IMR-90 (cell line): ENCODE results near the gene MAGI2. TPM values are rescaled to one million over a fixed set of nuclear protein-coding genes. Genes with fewer than 3 reads are reported as not detected.

Experiments
- ATAC-seq: fragments of 200-7000 bp; cut with Tn5 transposase; 2 replicates; pipeline ENCODE4 v1.9.1; 2020; ENCODE audit warnings: low read depth, mild to moderate bottlenecking, moderate library complexity
- BruUV-seq: library from RNA; stranded (reverse); fragments of 400-500 nt; replicated peaks from 2 replicates; lab custom pipeline; 2021; lab: Mats Ljungman, UMichigan
- CTCF ChIA-PET: fragments of 300-600 bp; formaldehyde crosslinking; extraction: SDS; loops from one replicate; lab custom pipeline; 2021; ENCODE audit warnings: antibody characterized with exemption; lab: Yijun Ruan, JAX
- POLR2A ChIA-PET: fragments of 300-600 bp; sonication (Branson Sonifier 250); formaldehyde crosslinking; loops from one replicate; lab custom pipeline; 2022; ENCODE audit warnings: antibody characterized with exemption; ENCODE audit not compliant: unreplicated experiment; lab: Charles Lee
- DNase-seq: peaks from one replicate; pipeline ENCODE4 v3.0.0; 2013
- H2AFZ ChIP-seq: replicated peaks from 2 replicates; pipeline ENCODE3; 2013; ENCODE audit warnings: low read length, mild to moderate bottlenecking; ENCODE audit not compliant: poor library complexity
- H2AK5ac ChIP-seq: 2 replicates; pipeline ENCODE4 v1.6.1; 2013; ENCODE audit warnings: low read depth, low read length, inconsistent platforms
- H2AK9ac ChIP-seq: replicated peaks from 2 replicates; pipeline ENCODE3; 2013; ENCODE audit warnings: mild to moderate bottlenecking, low read depth, low read length, moderate library complexity; ENCODE audit not compliant: poor library complexity
- H2BK120ac ChIP-seq: 2 replicates; pipeline ENCODE4 v1.6.1; 2013; ENCODE audit warnings: low read depth, low read length, inconsistent platforms
- H2BK15ac ChIP-seq: 3 replicates; pipeline ENCODE4 v1.6.1; 2013; ENCODE audit warnings: low read depth, low read length, inconsistent platforms
- H2BK20ac ChIP-seq: 2 replicates; pipeline ENCODE4 v1.6.1; 2013; ENCODE audit warnings: low read depth, mild to moderate bottlenecking, inconsistent platforms, low read length, moderate library complexity
- H2BK5ac ChIP-seq: 2 replicates; pipeline ENCODE4 v1.6.1; 2013; ENCODE audit warnings: mild to moderate bottlenecking, low read depth, low read length, inconsistent platforms; ENCODE audit not compliant: poor library complexity, severe bottlenecking
- H3K14ac ChIP-seq: replicated peaks from 2 replicates; pipeline ENCODE4 v1.6.1; 2013; ENCODE audit warnings: low read depth, low read length, inconsistent platforms
- H3K18ac ChIP-seq: 2 replicates; pipeline ENCODE4 v1.6.1; 2013; ENCODE audit warnings: low read depth, low read length, control low read depth
- H3K23ac ChIP-seq: 2 replicates; pipeline ENCODE4 v1.6.1; 2013; ENCODE audit warnings: low read depth, low read length, inconsistent platforms
- H3K27ac ChIP-seq: 2 replicates; pipeline ENCODE4 v1.5.1; 2013; ENCODE audit warnings: mild to moderate bottlenecking, control low read depth, low read length; ENCODE audit not compliant: insufficient read depth
- H3K27me3 ChIP-seq: 2 replicates; pipeline ENCODE4 v1.6.1; 2013; ENCODE audit warnings: low read length; ENCODE audit not compliant: control insufficient read depth, insufficient read depth
- H3K36me3 ChIP-seq: 2 replicates; pipeline ENCODE4 v1.6.1; 2013; ENCODE audit warnings: low read length, mixed read lengths; ENCODE audit not compliant: control insufficient read depth, insufficient read depth
- H3K4ac ChIP-seq: 2 replicates; pipeline ENCODE4 v1.6.1; 2013; ENCODE audit warnings: low read depth, low read length, inconsistent platforms
- H3K4me1 ChIP-seq: 2 replicates; pipeline ENCODE4 v1.6.1; 2013; ENCODE audit warnings: low read length, mixed read lengths; ENCODE audit not compliant: control insufficient read depth, insufficient read depth
- H3K4me2 ChIP-seq: 2 replicates; pipeline ENCODE4 v1.6.1; 2013; ENCODE audit warnings: low read depth, mild to moderate bottlenecking, control low read depth, low read length, moderate library complexity
- H3K4me3 ChIP-seq: 2 replicates; pipeline ENCODE4 v1.5.1; 2013; ENCODE audit warnings: low read depth, mild to moderate bottlenecking, control low read depth, low read length, moderate library complexity; ENCODE audit not compliant: insufficient read depth
- H3K56ac ChIP-seq: 2 replicates; pipeline ENCODE4 v1.6.1; 2013; ENCODE audit warnings: low read length, inconsistent platforms; ENCODE audit not compliant: insufficient read depth; ENCODE audit errors: extremely low read depth
- H3K79me1 ChIP-seq, 2 experiments: 2 replicates each; pipeline ENCODE4 v1.6.1; 2013; ENCODE audit warnings: low read length in 2 of 2, inconsistent platforms in 1 of 2, low read depth in 1 of 2
- H3K9ac ChIP-seq: 2 replicates; pipeline ENCODE4 v1.6.1; 2013; ENCODE audit warnings: low read depth, low read length, control low read depth
- H3K9me1 ChIP-seq: 2 replicates; pipeline ENCODE4 v1.6.1; 2013; ENCODE audit warnings: low read length, inconsistent platforms; ENCODE audit not compliant: insufficient read depth
- H3K9me3 ChIP-seq: 2 replicates; pipeline ENCODE4 v1.6.1; 2013; ENCODE audit warnings: low read length; ENCODE audit not compliant: control insufficient read depth, insufficient read depth
- H4K20me1 ChIP-seq: 2 replicates; pipeline ENCODE4 v1.6.1; 2013; ENCODE audit warnings: low read length, inconsistent platforms; ENCODE audit not compliant: insufficient read depth
- H4K5ac ChIP-seq: 2 replicates; pipeline ENCODE4 v1.6.1; 2013; ENCODE audit warnings: mild to moderate bottlenecking, low read depth, low read length, control low read depth
- H4K8ac ChIP-seq, 2 experiments: 2 replicates each; pipeline ENCODE4 v1.6.1; 2013; ENCODE audit warnings: low read depth in 2 of 2, low read length in 2 of 2, control low read depth in 1 of 2, inconsistent platforms in 1 of 2
- H4K91ac ChIP-seq: 2 replicates; pipeline ENCODE4 v1.6.1; 2013; ENCODE audit warnings: low read depth, low read length, inconsistent platforms; ENCODE audit not compliant: insufficient read depth
- CHD1 ChIP-seq: IDR thresholded peaks from 2 replicates; pipeline ENCODE4 v1.6.1; 2012; ENCODE audit warnings: low read depth, low read length, improper control_type of control experiment
- WGBS, 2 experiments: methylation state at CpG; one replicate each; pipeline versions ENCODE4 v1.1.5 to v1.1.7; 2013; ENCODE audit warnings: missing lambda C conversion rate in 2 of 2; ENCODE audit not compliant: insufficient read length in 1 of 2; ENCODE audit errors: extremely low coverage in 2 of 2; 5-methylcytosine and 5-hydroxymethylcytosine counted together
- dilution Hi-C: fragments of 300-500 bp; cut with HindIII; formaldehyde crosslinking; loops from one replicate; pipeline ENCODE4 v1.14.3; 2018; ENCODE audit warnings: low sequenced_read_pairs; ENCODE audit not compliant: unreplicated experiment
- in situ Hi-C: fragments of 300-500 bp; cut with MboI; formaldehyde crosslinking; loops from 3 replicates; pipeline ENCODE4 v1.14.3; 2019; ENCODE audit warnings: low sequenced_read_pairs, inconsistent platforms, mixed read lengths
- intact Hi-C: fragments of 100-400 bp; cut with micrococcal nuclease; formaldehyde crosslinking; loops from 2 replicates; pipeline ENCODE4 v1.10.0; 2022
- polyA plus RNA-seq, 3 experiments: library from polyadenylated mRNA; depleted of rRNA; stranded (reverse); fragments of >200 nt; gene quantifications; 2 replicates each; pipeline ENCODE4 v1.2.3, GENCODE V29; 2012; ENCODE audit warnings: low replicate concordance in 1 of 3
- total RNA-seq: library from RNA; depleted of rRNA; stranded (reverse); fragments of >200 nt; gene quantifications from 2 replicates; pipeline ENCODE4 v1.2.3, GENCODE V29; 2012

The MAGI2 gene
- total and polyA plus RNA-seq, 2 of the 4 experiments (the other 2 are of a cell fraction), result 2.5 to 17.9 TPM

GRCh38 chr7:78492146-78492545 is 961.3 kb downstream of the MAGI2 start:
- Histone ChIP-seq H3K36me3 (no peaks in the 10 kb centered on the region), H2BK20ac (no peak overlapping the region), H3K79me1 (no peaks in the 10 kb centered on the region), H3K56ac (no peak overlapping the region), H4K8ac (no peak overlapping the region), H3K4me3 (no peak overlapping the region), H2AFZ (no peak overlapping the region), H3K27ac (no peak overlapping the region), H4K5ac (no peak overlapping the region), H3K9me3 (no peaks in the 10 kb centered on the region), H2BK5ac (no peak overlapping the region), H2AK5ac (no peak overlapping the region), H3K4me2 (no peak overlapping the region), H3K27me3 (no peaks in the 10 kb centered on the region), H3K4me1 (no peaks in the 10 kb centered on the region; the same call in 1 of the 2 replicates), H3K23ac (no peak overlapping the region), H2AK9ac (no peak overlapping the region), H3K9me1 (no peaks in the 10 kb centered on the region), H3K4ac (no peak overlapping the region), H4K20me1 (no peaks in the 10 kb centered on the region), H3K14ac (no peak overlapping the region), H3K18ac (no peak overlapping the region), H4K91ac (no peak overlapping the region), H2BK120ac (no peak overlapping the region), H2BK15ac (no peak overlapping the region), H3K9ac (no peak overlapping the region)
- dilution Hi-C loops, result no loop called here
- ChIA-PET CTCF (interaction anchor here (1.7 kb wide), 1 partner anchor 358 kb away, joined by 3 read pairs; no protein-coding TSS in a partner anchor), POLR2A (no interaction called here)
- no peak for DNase-seq
- BruUV-seq, result no TSS peak
- ATAC-seq, result no peak
- intact Hi-C loops, result no loop called here
- no CpG with 5 or more reads among the region's 1 CpG for WGBS, 2 experiments
- TF ChIP-seq CHD1, result no peak
- in situ Hi-C loops, result no loop called here
